Panc1 (cell line): ENCODE data around the gene ZRANB3. TPM values are rescaled to one million over a fixed set of nuclear protein-coding genes. Genes with fewer than 3 reads are reported as not detected.

Experiments
- ATAC-seq: fragments of 200-7000 bp; cut with Tn5 transposase; 2 replicates; pipeline ENCODE4 v1.9.1; 2020; ENCODE audit warnings: mild to moderate bottlenecking, moderate library complexity
- BruUV-seq: library from RNA; stranded (reverse); fragments of 400-500 nt; replicated peaks from 2 replicates; lab custom pipeline; 2021; lab: Mats Ljungman, UMichigan
- CTCF ChIA-PET: fragments of 300-600 bp; sonication (Branson Sonifier 250); formaldehyde crosslinking; loops from one replicate; lab custom pipeline; 2022; ENCODE audit warnings: antibody characterized with exemption; lab: Charles Lee
- POLR2A ChIA-PET: fragments of 300-600 bp; sonication (Branson Sonifier 250); formaldehyde crosslinking; loops from one replicate; lab custom pipeline; 2022; ENCODE audit warnings: antibody characterized with exemption; lab: Charles Lee
- DNase-seq: peaks from one replicate; pipeline ENCODE4 v3.0.0-alpha.2; 2010; ENCODE audit warnings: low read depth, low spot score
- H3K27ac ChIP-seq: 2 replicates; pipeline ENCODE4 v1.5.1; 2011; ENCODE audit warnings: mild to moderate bottlenecking, low read length, inconsistent platforms
- H3K27me3 ChIP-seq: fragments of 200-500 bp; sonication (Bioruptor generic); 2 replicates; pipeline ENCODE4 v1.6.0; 2014; ENCODE audit warnings: low read length, inconsistent platforms; ENCODE audit not compliant: control insufficient read depth, insufficient read depth
- H3K36me3 ChIP-seq: fragments of 200-500 bp; sonication (Bioruptor generic); 2 replicates; pipeline ENCODE4 v1.5.1; 2014; ENCODE audit warnings: inconsistent platforms, mild to moderate bottlenecking, low read length, moderate library complexity; ENCODE audit not compliant: control insufficient read depth, insufficient read depth
- H3K4me1 ChIP-seq: 2 replicates; pipeline ENCODE4 v1.5.1; 2011; ENCODE audit warnings: inconsistent platforms, mild to moderate bottlenecking, low read length, moderate library complexity; ENCODE audit not compliant: control insufficient read depth, insufficient read depth
- H3K4me3 ChIP-seq, 2 experiments: 2 replicates each; pipeline ENCODE4 v1.5.1; 2011 to 2012; ENCODE audit warnings: low read depth in 2 of 2, low read length in 2 of 2, mild to moderate bottlenecking in 2 of 2, inconsistent platforms in 1 of 2, moderate library complexity in 1 of 2
- H3K9me3 ChIP-seq: fragments of 200-500 bp; sonication (Bioruptor generic); 2 replicates; pipeline ENCODE4 v1.5.1; 2014; ENCODE audit warnings: low read depth, mild to moderate bottlenecking, inconsistent platforms, low read length, moderate library complexity; ENCODE audit not compliant: control insufficient read depth, insufficient read depth
- CTCF ChIP-seq: fragments of 450-650 bp; IDR thresholded peaks from 2 replicates; pipeline ENCODE4 v1.5.1; 2017; ENCODE audit warnings: mild to moderate bottlenecking
- POLR2AphosphoS5 ChIP-seq: IDR thresholded peaks from 2 replicates; pipeline ENCODE4 v1.6.1; 2012; ENCODE audit warnings: mild to moderate bottlenecking, low read depth, low read length, moderate library complexity
- REST ChIP-seq, 2 experiments: IDR thresholded peaks; 2 replicates each; pipeline ENCODE4 v1.6.1; 2011 to 2012; ENCODE audit warnings: low read depth in 2 of 2, control low read depth in 1 of 2, low read length in 1 of 2, mild to moderate bottlenecking in 1 of 2, moderate library complexity in 1 of 2; ENCODE audit not compliant: insufficient read depth in 1 of 2
- SIN3A ChIP-seq: IDR thresholded peaks from 2 replicates; pipeline ENCODE4 v1.6.1; 2012; ENCODE audit warnings: low read depth, mild to moderate bottlenecking, low read length, moderate library complexity, borderline replicate concordance; ENCODE audit not compliant: insufficient read depth
- TCF7L2 ChIP-seq: IDR thresholded peaks from 2 replicates; pipeline ENCODE4 v1.6.1; 2011; ENCODE audit warnings: mild to moderate bottlenecking, low read depth, low read length, inconsistent platforms
- in situ Hi-C: cut with HindIII; loops from 2 replicates; pipeline ENCODE4 v1.10.0; 2016; ENCODE audit warnings: low sequenced_read_pairs, low pct_unique_long_range_greater_than_20kb
- intact Hi-C: fragments of 100-400 bp; cut with micrococcal nuclease; formaldehyde crosslinking; loops from one replicate; pipeline ENCODE4 v1.10.0; 2022; ENCODE audit not compliant: unreplicated experiment
- total RNA-seq: library from RNA; stranded (reverse); gene quantifications from one replicate; pipeline ENCODE4 v1.2.1, GENCODE V29; 2021; ENCODE audit not compliant: unreplicated experiment

The ZRANB3 gene
- total RNA-seq, 1 experiment from 2014 or later = 11.7 TPM

GRCh38 chr2:135318808-135319207 is 212.2 kb downstream of the ZRANB3 start:
- intact Hi-C loops = no loop called here
- BruUV-seq = no TSS peak
- DNase-seq (no peak), ATAC-seq (no peak)
- H3K36me3 ChIP-seq = no peaks in the 10 kb centered on the region
- ChIA-PET CTCF (no interaction called here), POLR2A (no interaction called here)
- H3K27me3 ChIP-seq = no peaks in the 10 kb centered on the region
- no peak overlapping the region for H3K4me3 ChIP-seq
- H3K27ac ChIP-seq = no peak overlapping the region
- TF ChIP-seq SIN3A (no peak), REST (IDR thresholded peaks at IDR 0.05; ENCODE audit: insufficient read depth in 1 of 2, low read depth in 2 of 2, low read length in 1 of 2) (no peak), POLR2AphosphoS5 (no peak), CTCF (no peak), TCF7L2 (no peak)
- in situ Hi-C loops = no loop called here
- H3K9me3 ChIP-seq = no peaks in the 10 kb centered on the region
- H3K4me1 ChIP-seq = no peaks in the 10 kb centered on the region

GRCh38 chr2:135317375-135317774 is 213.6 kb downstream of the ZRANB3 start:
- POLR2A ChIA-PET = no interaction called here
- in situ Hi-C loops = no loop called here
- intact Hi-C loops = no loop called here
- ATAC-seq (no peak), DNase-seq (no peak)
- CTCF ChIA-PET = no interaction called here
- BruUV-seq = no TSS peak
- Histone ChIP-seq H3K9me3 (no peaks in the 10 kb centered on the region), H3K4me3 (no peak overlapping the region), H3K4me1 (no peaks in the 10 kb centered on the region), H3K27me3 (no peaks in the 10 kb centered on the region), H3K27ac (no peak overlapping the region), H3K36me3 (no peaks in the 10 kb centered on the region)
- no peak for TF ChIP-seq CTCF
- TF ChIP-seq TCF7L2 = no peak
- no peak for TF ChIP-seq SIN3A
- no peak for TF ChIP-seq POLR2AphosphoS5
- no peak for TF ChIP-seq REST (IDR thresholded peaks at IDR 0.05; ENCODE audit: insufficient read depth in 1 of 2, low read depth in 2 of 2, low read length in 1 of 2)
